ENCODE results near the gene NOBOX. TPM values are rescaled to one million over a fixed set of nuclear protein-coding genes. Genes with fewer than 3 reads are reported as not detected.

The NOBOX gene
- not detected in 2 replicates for total RNA-seq

GRCh38 chr7:144403649-144404061 is at the start of gene NOBOX:
Gene NOBOX (minus strand): TSS chr7:144403693.

GRCh38 chr7:144355176-144355822 is 48.2 kb downstream of the NOBOX start, which contains the start of gene ARHGEF5:
Gene ARHGEF5 (plus strand): TSS chr7:144355402. CDS start chr7:144362670, 7,268 bp downstream.

Small RNA genes within 50 kb of the gene (small RNA-seq; reads per million reads assigned to genes)
- 0.30 reads per million, percentile 8 among the genes with 10 or more reads in this experiment for gene RNU6ATAC40P

Other genes with a start within 250 kb of the NOBOX start
- gene CTAGE4, start 220.2 kb downstream of the NOBOX start, total RNA-seq, result under 0.01 TPM in 1 of 2 replicates, not detected in the other
- 0.20 and 0.73 TPM in 2 replicates for gene ARHGEF35, start 207.9 kb downstream of the NOBOX start, total RNA-seq
- gene OR2A42, start 164.1 kb downstream of the NOBOX start, total RNA-seq, result 0.37 TPM in 1 of 2 replicates, not detected in the other
- gene OR2A7, start 138.9 kb downstream of the NOBOX start, total RNA-seq, result 0.20 and 1.1 TPM in 2 replicates
- gene CTAGE8, start 134.4 kb downstream of the NOBOX start, total RNA-seq, result 0.59 and 1.1 TPM in 2 replicates
- gene OR2A1, start 91.3 kb downstream of the NOBOX start, total RNA-seq, result under 0.01 and 0.37 TPM in 2 replicates
- gene ARHGEF5, start 48.3 kb downstream of the NOBOX start, total RNA-seq, result 1.8 and 2.0 TPM in 2 replicates

All from subcutaneous preadipocyte (primary cell).